Embryonic facial prominence (tissue), 1 donor: ENCODE results near the gene VEGFB.

Source experiments
- DNase-seq: peaks from one replicate; pipeline ENCODE4 v3.0.0-alpha.2; 2016; ENCODE audit errors: extremely low spot score

The VEGFB gene

DNA sequence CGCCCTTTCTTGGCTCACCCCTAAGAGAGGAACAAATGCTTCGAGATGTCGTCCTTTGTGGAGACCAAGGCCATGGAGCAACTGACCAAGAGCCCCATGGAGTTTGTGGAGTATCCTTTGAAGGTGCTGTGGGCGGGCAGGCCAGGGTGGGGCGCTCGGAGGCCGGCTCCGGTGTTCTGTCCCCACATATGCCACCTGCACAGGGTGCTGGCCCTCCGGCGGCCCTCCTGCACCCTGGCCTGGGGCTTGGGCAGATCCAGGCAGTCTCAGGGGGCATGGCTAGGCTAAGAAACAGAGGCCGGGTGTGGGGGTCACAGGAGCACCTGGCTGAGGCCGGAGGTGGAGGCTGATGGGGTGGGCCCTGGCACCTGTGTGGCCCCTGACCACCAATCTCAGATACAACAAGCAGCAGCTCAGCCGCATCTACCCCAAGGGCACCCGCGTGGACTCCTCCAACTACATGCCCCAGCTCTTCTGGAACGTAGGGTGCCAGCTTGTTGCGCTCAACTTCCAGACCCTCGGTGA, 27.2 kb downstream of the VEGFB start:
- no peak for DNase-seq

DNA sequence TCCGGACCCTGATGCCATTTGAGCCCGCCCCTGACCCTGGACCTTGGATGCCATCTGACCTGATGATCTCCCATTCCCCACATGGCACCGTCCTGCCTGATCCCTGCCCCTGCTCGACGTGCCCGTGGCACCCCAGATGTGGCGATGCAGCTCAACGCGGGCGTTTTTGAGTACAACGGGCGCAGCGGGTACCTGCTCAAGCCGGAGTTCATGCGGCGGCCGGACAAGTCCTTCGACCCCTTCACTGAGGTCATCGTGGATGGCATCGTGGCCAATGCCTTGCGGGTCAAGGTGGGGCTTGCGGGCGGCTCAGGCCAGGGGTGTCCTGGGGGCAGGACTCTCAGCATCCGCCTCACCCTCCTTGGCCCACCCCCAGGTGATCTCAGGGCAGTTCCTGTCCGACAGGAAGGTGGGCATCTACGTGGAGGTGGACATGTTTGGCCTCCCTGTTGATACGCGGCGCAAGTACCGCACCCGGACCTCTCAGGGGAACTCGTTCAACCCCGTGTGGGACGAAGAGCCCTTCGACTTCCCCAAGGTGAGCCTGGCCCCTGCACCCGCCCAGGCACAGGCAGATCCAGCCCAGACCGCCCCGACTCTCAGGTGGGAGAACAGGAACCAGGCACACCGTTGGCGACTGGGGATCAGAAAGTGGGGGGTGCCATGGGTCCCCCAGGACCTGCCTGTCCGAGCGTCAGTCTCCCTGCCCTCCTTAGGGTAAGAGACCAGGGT, 28.1 kb downstream of the VEGFB start:
- DNase-seq: no peak

DNA sequence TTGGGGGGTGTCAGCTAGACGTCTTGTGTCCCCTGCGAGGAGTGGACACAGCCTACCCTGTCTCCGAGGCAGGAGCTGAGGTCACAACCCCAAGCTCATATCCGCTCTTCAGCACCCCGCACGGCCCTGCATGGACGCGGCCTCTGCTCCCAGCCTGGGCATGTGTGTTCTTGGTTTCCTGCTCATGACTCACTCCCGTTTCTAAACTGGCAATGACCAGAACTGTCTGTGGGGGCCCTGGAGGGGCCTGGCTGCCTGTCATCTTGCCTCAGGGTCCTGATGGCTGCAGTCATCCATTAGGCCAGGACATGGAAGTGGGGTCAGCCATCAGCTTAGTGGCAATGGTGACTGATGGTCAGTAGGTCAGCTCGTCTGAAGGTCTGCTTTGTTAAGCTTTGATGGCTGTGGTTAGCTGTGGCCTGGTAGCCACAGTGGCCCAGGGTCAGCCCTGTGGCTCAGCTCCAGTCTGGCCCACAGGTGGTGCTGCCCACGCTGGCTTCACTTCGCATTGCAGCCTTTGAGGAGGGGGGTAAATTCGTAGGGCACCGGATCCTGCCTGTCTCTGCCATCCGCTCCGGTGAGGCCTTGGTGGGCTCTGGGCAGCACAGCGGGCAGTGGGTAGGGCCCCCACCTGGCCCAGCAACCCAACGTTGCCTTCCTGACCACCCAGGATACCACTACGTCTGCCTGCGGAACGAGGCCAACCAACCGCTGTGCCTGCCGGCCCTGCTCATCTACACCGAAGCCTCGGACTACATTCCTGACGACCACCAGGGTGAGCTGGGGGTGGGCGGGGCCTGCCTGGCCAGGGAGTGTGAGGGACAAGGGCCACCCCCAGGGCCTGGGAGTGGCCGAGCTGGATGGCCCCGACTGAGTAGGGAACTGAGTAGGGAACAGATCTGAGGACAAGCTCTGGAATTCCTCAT, 28.9 kb downstream of the VEGFB start:
- DNase-seq: no peak

DNA sequence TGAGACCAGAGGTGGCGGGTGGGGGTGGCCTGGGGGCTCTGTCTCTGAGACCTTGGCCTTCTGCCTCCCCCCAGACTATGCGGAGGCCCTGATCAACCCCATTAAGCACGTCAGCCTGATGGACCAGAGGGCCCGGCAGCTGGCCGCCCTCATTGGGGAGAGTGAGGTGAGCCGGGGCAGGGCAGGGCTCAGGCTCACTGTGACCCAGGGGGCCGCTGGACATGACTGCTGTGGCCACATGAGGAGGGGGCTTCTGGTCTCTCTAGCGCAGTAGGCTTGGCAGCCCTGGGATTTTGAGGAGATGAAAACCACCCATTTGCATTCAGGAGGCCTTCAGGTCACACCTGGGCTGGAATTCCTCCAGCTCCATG, 29.5 kb downstream of the VEGFB start:
- DNase-seq: no peak

DNA sequence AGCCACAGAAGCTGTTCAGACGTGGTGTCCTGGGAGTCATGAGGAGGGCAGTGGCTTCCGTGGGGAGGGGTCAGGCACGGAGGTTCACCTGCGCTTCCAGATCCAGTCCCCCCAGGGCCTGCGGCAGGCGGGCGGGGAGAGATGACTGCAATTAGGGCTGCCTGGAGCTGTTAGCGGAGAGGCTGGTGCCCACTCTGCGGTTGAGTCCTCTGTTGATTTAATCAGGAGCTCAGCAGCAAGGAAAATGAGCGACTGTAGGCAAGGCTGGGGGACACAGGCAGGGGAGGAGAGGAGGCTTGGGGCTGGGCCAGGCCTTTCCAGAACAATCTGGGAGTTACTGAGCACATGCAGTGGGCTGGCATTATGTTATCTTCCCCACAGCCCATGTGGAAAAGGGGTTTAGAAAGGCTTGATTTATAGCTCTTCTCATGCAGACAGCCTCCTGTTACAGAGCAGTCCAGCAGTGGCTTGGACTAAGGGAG, 30.0 kb downstream of the VEGFB start:
- no peak for DNase-seq

DNA sequence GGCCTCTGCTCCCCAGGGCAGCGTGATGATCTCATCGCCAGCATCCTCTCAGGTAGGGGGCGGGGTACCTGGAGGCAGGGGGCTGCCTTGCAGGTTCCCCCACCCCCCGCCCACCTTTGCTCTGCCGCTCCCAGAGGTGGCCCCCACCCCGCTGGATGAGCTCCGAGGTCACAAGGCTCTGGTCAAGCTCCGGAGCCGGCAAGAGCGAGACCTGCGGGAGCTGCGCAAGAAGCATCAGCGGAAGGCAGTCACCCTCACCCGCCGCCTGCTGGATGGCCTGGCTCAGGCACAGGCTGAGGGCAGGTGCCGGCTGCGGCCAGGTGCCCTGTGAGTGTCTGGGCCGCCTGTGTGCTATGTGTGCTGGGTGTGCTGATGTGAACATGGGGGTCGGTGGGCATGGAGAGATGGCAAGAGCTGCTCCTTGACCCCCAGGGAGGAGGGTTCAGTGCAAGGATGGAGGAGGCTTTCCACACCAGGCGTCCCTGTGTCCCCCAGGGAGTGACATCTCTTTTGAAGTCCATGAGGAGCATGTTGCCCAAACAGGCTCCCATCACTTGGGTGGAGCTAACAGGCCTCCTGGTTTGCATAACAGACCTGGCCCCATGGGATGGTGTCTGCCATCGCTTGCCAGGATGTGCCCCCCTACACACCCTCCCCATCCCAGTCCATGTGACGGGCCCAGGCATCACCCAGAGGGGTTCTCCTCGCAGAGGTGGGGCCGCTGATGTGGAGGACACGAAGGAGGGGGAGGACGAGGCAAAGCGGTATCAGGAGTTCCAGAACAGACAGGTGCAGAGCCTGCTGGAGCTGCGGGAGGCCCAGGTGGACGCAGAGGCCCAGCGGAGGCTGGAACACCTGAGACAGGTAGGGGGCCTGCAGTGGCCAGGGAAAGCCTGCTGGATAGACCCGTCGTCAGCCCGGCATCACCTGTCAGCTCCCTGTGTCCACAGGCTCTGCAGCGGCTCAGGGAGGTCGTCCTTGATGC, 31.1 kb downstream of the VEGFB start:
- DNase-seq: no peak

DNA sequence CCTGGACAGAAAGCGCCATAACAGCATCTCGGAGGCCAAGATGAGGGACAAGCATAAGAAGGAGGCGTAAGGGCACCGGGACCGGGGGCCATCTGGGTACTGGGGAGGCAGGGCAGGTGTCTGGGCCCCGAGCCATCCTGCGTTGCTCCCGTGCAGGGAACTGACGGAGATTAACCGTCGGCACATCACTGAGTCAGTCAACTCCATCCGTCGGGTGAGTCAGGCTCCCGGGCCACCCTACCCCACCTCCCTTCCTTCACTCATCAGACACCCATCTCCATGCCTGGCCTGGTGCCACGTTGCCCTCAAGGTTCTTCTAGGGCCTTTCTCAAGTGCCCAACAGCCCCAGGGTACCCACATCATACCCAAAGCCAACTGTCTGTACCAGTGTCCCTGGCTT, 32.0 kb downstream of the VEGFB start:
- DNase-seq: no peak

DNA sequence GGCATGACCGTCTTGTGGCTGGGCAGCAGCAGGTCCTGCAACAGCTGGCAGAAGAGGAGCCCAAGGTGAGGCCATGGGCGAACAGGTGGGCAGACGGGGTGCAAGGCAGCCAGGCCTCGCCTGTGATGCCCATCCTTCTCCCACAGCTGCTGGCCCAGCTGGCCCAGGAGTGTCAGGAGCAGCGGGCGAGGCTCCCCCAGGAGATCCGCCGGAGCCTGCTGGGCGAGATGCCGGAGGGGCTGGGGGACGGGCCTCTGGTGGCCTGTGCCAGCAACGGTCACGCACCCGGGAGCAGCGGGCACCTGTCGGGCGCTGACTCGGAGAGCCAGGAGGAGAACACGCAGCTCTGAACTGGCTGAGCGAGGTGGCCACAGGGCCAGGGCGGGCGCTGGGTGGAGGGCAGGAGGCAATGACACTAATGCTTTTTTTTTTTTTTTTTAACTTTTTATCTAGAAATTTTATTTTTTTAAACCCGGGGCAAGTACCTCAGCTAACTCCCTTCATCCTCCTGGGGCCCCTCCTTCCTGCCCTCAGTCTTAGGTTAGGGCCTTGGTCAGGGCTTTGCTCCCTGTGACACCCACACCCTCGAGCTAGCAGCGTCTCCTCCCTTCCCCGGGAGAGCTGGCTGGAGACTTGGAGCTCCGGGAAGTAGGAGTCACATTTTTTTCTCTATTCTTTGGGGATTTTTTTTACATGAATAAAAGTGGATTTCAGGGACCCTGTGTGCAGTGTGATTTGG, 33.0 kb downstream of the VEGFB start:
- DNase-seq: no peak

DNA sequence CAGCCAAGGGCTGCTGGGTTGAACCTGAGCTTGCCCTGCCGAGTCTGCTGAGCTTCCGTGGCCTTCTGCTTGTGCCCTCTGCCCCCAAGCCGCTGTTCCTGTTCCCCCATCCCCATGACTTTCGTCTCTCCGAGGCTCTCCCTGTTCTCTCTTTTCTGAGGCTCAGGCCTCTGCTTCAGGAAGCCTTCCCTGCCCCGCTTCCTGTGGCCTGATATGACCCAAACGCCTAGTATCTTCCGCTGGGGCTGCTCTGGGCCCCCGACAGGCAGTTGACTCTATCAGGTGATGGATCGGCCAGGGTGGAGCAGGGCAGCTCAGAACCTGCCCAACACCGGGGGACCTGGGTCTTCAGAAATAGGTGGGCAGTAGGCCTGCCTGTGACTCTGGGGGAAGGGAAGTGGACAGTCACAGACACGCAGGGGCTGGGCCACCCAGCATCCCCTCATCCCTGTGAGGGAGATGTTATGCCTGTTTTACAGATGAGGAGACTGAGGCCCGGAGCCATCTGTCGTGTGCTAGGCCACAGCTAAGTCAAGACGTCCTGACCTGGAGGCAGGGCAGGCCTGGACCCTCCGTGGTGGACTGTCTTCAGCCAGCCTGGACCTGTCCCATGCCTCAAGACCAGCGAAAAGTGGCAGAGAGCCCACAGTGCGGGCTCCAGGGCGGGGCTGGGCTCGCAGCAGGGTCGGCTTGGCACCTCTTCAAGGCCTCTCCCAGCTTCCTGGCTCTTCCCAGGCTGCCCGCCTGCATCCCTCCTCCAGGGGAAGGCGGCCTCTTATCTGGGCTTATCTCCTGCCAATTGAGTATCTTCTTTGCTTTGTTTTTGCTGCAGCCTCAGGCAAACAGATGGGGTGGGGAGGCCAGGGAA, 33.9 kb downstream of the VEGFB start:
- DNase-seq: no peak

DNA sequence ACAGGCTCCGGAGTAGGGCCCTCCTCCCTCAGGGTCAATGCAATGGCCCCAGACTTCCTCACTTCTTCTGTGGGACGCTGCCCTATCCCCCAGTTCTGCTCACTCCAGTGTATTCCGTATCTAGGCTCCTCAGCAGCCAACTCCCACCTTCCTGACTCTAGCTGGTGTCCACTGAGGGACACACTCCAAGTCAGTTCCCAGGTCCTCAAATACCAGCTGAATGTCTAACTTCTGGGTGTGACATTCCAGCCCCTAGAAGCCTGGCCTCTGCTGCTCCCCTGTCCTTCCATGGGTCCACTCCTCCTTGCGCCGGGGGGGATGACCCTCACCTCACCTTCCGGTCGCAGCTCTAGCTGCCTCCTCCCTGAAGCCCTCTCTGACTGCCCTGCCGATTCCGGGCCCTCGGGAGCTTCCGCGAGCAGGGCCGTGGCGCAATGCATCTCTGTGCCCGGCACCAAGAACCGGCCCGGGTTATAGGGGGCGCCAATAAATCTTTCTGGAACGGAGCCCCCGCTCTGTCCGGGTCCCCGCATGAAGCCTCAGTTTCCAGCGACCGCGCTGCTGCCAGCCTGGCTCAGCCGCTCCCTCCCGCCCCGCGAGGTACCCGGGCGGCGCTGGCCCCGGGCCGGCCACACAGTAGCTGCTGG, 34.6 kb downstream of the VEGFB start:
- DNase-seq: no peak

DNA sequence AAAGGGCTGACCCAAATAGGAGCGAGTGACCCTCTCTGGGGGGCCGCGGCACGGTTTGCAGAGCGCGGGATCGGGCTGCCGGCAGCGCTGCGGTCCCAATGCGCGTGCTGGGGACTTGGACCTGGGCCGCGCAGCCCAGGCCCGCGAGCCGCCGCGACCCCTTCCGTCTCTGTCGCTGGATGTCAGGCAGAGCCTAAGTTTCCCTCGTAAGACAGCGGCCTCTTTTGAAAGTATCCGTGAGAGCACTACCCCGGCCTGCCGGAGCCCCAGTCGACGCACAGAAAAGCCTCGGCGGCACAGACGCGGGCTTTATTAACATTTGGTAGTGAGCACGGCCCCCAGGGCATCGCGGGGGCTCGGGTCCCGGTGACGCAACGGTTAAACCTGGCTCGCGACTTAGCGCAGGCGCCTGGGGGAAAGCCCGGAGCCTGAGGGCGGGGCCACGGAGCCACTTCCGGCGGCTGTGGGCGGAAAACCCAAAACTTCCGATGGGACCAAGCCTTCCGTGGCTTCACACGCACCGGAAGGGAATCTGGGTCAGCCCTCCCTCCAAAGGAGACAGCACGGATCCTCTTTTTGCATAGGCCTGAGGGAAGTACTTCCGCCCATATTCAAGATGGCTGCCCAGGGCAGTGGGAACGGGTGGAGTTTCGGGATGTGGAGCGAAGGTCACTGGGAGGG, 35.3 kb downstream of the VEGFB start:
- peak; percentile 99 for DNase-seq

DNA sequence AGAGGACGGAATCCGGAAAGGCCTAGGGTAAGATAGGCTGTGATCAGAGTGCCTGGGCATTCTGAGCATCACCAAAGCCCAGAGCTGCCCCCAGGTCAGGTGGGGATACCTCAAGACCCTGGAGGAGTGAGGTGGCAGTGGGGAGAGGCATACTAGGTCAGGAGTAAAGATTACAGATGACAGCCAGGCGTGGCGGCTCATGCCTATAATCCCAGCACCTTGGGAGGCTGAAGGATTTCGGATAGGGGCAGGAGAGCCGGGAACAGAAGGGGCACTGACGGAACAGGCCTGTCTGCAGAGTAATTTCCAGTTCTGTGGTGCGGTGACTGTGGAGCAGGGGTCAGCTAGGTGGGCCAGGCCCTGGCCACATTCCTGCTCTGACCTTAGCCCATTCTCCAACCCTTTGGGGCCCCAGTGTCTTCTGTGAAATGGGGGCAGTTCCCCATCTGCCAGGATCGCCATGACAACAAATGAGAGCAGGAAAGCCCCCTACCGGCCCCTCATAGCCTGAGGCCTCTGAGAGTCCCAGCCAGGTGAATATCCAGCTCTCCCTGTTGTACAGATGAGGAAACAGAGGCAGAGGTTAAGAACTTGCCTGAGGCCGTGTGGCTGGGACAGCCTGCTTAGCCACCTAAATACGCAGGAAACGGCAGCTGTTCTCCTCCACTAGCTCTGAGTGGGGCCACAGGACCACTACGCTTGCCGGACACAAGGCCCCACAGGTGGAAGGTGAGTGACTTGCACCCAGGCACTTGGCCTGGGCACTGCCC, 40.8 kb downstream of the VEGFB start:
- no peak for DNase-seq

DNA sequence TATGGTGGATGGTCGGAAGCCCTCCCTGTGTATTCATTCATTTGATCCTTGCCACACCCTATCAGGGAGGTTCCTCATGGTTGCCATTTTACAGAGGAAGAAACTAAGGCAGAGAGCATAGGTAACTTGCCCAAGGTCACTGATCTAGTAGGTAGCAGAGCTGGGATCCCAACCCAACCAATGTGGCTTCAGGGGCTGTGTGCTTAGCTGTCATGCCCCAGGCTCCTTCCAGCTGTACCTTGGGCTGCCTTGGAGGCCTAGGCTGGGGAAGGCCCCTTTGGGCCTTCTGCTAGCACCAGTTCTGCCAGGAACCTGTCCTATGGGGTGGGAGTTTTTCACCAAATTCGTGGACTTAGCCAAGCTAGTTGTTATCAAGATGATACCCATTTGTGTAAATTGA, 41.5 kb downstream of the VEGFB start:
- DNase-seq: no peak

DNA sequence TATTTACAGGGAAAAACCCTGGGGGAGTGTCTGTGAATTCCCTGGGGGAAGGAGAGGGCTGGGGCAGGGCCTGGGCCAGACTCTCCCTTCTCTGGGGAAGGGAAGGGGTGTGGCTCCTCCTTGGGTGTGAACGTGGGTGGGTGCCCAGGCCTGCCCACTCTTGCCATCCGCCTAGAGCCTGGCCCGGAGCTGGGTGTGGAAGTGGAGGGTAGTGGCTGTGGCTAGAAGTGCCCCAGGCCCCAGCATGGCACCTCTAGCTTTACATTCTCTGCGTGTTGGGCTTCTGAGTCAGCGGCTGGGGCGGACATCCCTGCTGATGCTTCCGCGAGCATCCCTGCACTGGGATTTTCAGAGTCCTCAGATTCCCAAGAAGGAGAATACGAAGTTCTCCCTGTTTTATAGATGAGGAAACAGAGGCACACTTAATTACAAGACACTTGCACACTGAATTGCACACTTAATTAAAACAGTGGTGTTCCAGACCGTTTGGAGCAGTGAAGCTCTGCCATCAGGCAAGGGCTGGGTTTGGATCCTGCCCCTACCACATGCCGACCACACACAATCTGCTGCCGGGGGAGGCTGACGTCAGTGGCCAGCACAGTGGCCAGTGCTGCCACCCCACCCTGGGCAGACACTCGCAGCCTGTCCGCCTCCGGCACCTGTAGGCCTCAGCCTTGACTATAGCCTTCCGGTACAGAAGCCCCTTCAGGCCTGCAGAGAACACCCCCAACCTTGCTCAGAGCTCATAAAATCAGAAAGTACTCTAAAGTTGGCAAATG, 42.5 kb downstream of the VEGFB start:
- no peak for DNase-seq

DNA sequence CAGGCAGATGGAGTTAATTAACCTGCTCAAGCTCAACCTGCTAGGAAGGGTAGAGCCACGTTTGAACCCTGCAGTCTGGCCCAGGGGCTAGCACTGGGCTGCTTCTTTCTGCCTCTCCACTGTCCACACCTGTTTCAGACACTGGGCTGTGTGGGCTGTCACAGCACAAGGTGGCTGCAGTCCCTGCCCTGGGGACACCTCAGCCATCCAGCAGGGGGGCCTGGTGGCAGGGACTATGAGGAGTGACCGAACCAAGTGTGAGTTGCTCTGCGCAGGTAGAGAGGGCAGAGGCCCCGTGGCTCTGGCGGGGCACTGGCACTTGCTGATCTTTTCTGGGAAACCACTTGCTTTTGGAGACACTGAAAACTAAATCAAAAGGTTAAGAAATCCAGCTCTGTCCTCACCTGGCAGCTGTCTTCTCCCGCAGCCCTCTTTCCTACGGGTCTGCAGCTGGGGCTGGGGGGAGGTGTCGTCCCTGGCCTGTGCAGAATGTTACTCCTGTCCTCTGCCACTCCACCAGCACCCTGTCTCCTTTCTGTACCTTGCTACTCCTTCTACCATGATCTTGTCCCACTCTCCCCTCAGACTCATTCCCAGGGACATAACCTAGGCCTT, 44.3 kb downstream of the VEGFB start:
- DNase-seq: no peak

DNA sequence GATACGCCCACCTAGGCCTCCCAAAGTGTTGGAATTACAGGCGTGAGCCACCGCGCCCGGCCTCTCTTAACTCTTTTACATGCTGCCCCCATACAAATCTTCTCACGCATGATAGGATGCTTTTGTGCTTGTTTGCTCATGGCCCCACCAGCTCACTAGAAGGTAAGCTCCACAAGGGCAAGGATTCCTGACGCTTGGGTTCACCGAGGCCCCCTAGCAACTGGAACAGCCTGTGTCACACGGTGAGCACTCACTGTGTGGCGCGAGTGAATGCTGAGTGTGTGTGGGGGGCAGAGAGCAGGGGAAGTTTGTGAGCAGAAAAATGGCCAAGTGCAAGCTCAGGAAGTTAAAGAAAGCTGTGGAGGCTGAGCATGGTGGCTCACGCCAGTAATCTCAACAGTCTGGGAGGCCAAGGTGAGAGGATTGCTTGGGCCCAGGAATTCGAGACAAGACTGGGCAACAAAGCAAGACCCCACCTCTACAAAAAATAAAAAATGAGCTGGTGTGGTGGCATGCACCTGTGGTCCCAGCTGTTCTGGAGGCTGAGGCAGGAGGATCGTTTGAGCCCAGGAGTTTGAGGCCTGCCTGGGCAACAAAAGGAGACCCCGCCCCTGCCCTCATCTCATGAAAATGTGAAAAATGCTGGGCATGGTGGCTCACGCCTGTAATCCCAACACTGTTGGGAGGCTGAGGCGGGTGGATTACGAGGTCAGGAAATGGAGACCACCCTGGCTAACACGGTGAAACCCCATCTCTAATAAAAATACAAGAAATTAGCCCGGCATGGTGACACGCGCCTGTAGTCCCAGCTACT, 47.8 kb downstream of the VEGFB start:
- no peak for DNase-seq
